ENCODE data around the gene KIAA1217.
"Not testable (repeated sequence)": the region's sequence is repeated elsewhere in the genome, so short reads cannot be mapped to it uniquely, and the experiment has no call there.

KIAA1217 gene

GRCh38 chr10:24442234-24442633, 233.3 kb downstream of the KIAA1217 start:
- DNase-seq (ENCODE audit: low read depth in 2 of 2), result no peak

GRCh38 chr10:24442641-24443174, 233.8 kb downstream of the KIAA1217 start:
- not testable (repeated sequence) for DNase-seq (ENCODE audit: low read depth in 2 of 2)

GRCh38 chr10:24444337-24444736, 235.4 kb downstream of the KIAA1217 start:
- DNase-seq (ENCODE audit: low read depth in 2 of 2), result peak in 1 of 2 experiments; percentile 73

- DNase-seq (ENCODE audit: low read depth in 2 of 2), result not testable (repeated sequence)
Observed at GRCh38 chr10:24445958-24446357, 237.0 kb downstream of the KIAA1217 start.

GRCh38 chr10:24446739-24447138, 237.8 kb downstream of the KIAA1217 start:
- no peak for DNase-seq (ENCODE audit: low read depth in 2 of 2)

GRCh38 chr10:24448351-24448999, 239.5 kb downstream of the KIAA1217 start:
- no peak for DNase-seq (ENCODE audit: low read depth in 2 of 2)

GRCh38 chr10:24449321-24449740, 240.4 kb downstream of the KIAA1217 start:
- DNase-seq (ENCODE audit: low read depth in 2 of 2), result no peak

- DNase-seq (ENCODE audit: low read depth in 2 of 2), result no peak
Observed at GRCh38 chr10:24449769-24450310, 240.9 kb downstream of the KIAA1217 start.

- no peak for DNase-seq (ENCODE audit: low read depth in 2 of 2)
Observed at GRCh38 chr10:24451325-24451820, 242.4 kb downstream of the KIAA1217 start.

GRCh38 chr10:24452030-24452429, 243.1 kb downstream of the KIAA1217 start:
- no peak for DNase-seq (ENCODE audit: low read depth in 2 of 2)

GRCh38 chr10:24453404-24453830, 244.5 kb downstream of the KIAA1217 start:
- DNase-seq (ENCODE audit: low read depth in 2 of 2), result peak in 1 of 2 experiments; percentile 56

GRCh38 chr10:24453973-24454372, 245.0 kb downstream of the KIAA1217 start:
- no peak for DNase-seq (ENCODE audit: low read depth in 2 of 2)

GRCh38 chr10:24455447-24455846, 246.5 kb downstream of the KIAA1217 start:
- DNase-seq (ENCODE audit: low read depth in 2 of 2), result no peak

- peak in 1 of 2 experiments; percentile 66 for DNase-seq (ENCODE audit: low read depth in 2 of 2)
Observed at GRCh38 chr10:24456322-24456721, 247.4 kb downstream of the KIAA1217 start.

- no peak for DNase-seq (ENCODE audit: low read depth in 2 of 2)
Observed at GRCh38 chr10:24457661-24458318, 248.9 kb downstream of the KIAA1217 start.

GRCh38 chr10:24459836-24460235, 250.9 kb downstream of the KIAA1217 start:
- DNase-seq (ENCODE audit: low read depth in 2 of 2), result no peak

GRCh38 chr10:24462291-24462813, 253.4 kb downstream of the KIAA1217 start:
- DNase-seq (ENCODE audit: low read depth in 2 of 2), result no peak

GRCh38 chr10:24462889-24463552, 254.1 kb downstream of the KIAA1217 start:
- no peak for DNase-seq (ENCODE audit: low read depth in 2 of 2)

- DNase-seq (ENCODE audit: low read depth in 2 of 2), result peak; percentile 82
Observed at GRCh38 chr10:24463611-24464426, 254.9 kb downstream of the KIAA1217 start.

GRCh38 chr10:24465124-24465874, 256.4 kb downstream of the KIAA1217 start:
- peak; percentile 50 to 51 for DNase-seq (ENCODE audit: low read depth in 2 of 2)

Data from fibroblast of skin of left biceps (primary cell).